WERI-Rb-1 (cell line): Measurements from ENCODE around the gene ASL.
"Not testable (repeated sequence)": the region's sequence is repeated elsewhere in the genome, so short reads cannot be mapped to it uniquely, and the experiment has no call there.

Experiments
- DNase-seq: peaks from one replicate; pipeline ENCODE4 v3.0.0-alpha.2; 2020
- H3K27ac ChIP-seq: fragments of 250-450 bp; sonication (Bioruptor Pico); 2 replicates; pipeline ENCODE4 v1.5.1; 2020; ENCODE audit warnings: mild to moderate bottlenecking, moderate library complexity
- H3K27me3 ChIP-seq: fragments of 250-450 bp; sonication (Bioruptor Pico); 2 replicates; pipeline ENCODE4 v1.5.1; 2021; ENCODE audit warnings: mild to moderate bottlenecking, low read depth, moderate library complexity; ENCODE audit not compliant: insufficient read depth, severe bottlenecking
- H3K36me3 ChIP-seq: fragments of 250-450 bp; sonication (Bioruptor Pico); 2 replicates; pipeline ENCODE4 v1.5.1; 2020; ENCODE audit warnings: mild to moderate bottlenecking, moderate library complexity
- H3K4me3 ChIP-seq: 2 replicates; pipeline ENCODE4 v1.5.1; 2011; ENCODE audit warnings: low read depth, mild to moderate bottlenecking, control low read depth, low read length
- H3K9me3 ChIP-seq: fragments of 250-450 bp; sonication (Bioruptor Pico); 2 replicates; pipeline ENCODE4 v1.5.1; 2021; ENCODE audit warnings: mild to moderate bottlenecking, moderate library complexity; ENCODE audit not compliant: severe bottlenecking
- CTCF ChIP-seq: IDR thresholded peaks from 2 replicates; pipeline ENCODE4 v1.5.1; 2011; ENCODE audit warnings: low read depth, mild to moderate bottlenecking, control low read depth, inconsistent platforms, low read length

ASL gene

DNA sequence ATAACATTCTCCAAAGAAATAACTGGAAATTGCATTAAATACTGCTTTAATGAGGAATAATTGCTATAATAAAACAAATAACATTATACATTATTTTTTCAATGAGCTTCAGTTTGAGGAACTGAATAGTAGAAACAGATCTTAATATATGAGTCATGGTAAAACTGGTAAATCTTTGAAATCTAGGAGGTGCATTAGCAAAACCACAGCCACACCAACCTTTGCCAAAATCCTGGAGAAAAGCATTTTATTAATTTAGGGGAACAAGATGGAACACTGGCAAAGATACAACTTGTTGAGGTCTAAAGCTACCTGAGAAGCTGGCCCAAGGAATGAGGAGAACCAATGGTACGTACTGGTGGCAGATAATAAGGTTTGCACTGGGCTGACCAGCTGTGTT, 5.4 kb upstream of the ASL start:
- Histone ChIP-seq H3K27ac (no peak overlapping the region), H3K9me3 (peaks cover 4% of the 10 kb centered on the region), H3K27me3 (no peaks in the 10 kb centered on the region), H3K4me3 (no peak overlapping the region), H3K36me3 (no peaks in the 10 kb centered on the region)
- no peak for TF ChIP-seq CTCF
- no peak for DNase-seq

DNA sequence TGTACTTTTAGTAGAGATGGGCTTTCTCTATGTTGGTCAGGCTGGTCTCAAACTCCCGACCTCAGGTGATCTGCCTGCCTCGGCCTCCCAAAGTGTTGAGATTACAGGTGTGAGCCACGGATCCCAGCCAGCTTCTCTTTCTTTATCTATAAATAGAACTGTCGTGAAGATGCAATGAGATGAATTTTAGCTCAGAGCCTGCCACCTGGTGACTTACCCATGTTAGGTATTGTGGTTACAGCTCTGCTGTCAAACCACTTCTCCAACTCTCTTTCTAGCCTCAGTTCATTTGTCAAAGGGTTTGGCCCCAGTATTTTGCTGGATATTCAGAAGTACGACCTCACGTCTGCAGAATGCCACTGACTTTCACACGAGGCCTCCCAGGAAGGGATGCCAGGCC, 3.4 kb upstream of the ASL start:
- not testable (repeated sequence) for H3K27ac ChIP-seq, H3K4me3 ChIP-seq, H3K9me3 ChIP-seq, H3K36me3 ChIP-seq, DNase-seq, H3K27me3 ChIP-seq

DNA sequence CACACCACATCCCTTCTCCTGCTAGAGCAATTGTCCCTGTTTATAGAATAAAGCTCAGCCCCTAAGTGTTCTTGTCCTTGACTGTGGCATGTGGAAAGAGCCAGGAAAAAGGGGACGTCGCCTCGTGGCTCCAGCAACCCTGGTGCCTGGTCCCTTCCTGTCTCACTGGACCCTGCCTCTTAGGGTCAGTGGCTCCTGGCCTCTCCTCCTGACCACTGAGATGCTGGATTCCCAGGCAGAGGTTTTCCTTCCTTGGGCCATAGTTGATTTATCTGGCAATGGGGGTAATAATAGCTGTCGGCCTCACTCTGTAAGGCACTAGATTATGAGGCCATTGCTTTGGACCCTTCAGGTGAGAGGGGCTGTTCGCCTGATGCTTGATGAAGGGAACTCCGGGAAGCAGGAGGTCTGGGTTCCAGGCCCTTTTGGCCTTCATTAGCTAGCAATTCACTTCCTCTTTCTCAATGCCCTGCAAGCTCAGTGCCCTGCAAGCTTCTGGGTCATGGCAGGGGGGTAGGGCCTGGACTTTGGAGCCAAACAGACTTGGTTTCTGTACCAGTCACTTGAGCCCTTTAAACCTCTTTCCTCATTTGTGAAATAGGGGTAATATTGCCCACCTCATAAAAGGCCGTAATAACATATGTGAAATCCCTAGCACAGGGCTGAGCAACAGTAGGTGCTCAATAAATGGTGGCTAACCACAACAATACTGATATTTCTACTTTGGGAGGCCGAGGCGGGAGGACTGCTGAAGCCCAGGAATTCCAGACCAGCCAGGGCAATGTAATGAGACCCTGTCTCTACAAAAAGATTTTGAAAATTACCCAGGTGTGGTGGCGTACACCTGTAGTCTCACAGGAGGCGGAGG, 1.1 kb downstream of the ASL start:
- no peak for DNase-seq
- no peak overlapping the region for H3K27ac ChIP-seq
- no peaks in the 10 kb centered on the region for H3K9me3 ChIP-seq
- H3K27me3 ChIP-seq, result no peaks in the 10 kb centered on the region
- H3K36me3 ChIP-seq, result peaks cover 7% of the 10 kb centered on the region
- no peak for TF ChIP-seq CTCF
- H3K4me3 ChIP-seq, result peak overlapping the region; percentile 77

- DNase-seq, result no peak
- no peaks in the 10 kb centered on the region for H3K27me3 ChIP-seq
- H3K9me3 ChIP-seq, result no peaks in the 10 kb centered on the region
- TF ChIP-seq CTCF, result no peak
- H3K4me3 ChIP-seq, result no peak overlapping the region
- peaks cover 7% of the 10 kb centered on the region for H3K36me3 ChIP-seq
- no peak overlapping the region for H3K27ac ChIP-seq
These were observed 2.4 kb downstream of the ASL start for GRCh38 chr7:66078067-66078466.

DNA sequence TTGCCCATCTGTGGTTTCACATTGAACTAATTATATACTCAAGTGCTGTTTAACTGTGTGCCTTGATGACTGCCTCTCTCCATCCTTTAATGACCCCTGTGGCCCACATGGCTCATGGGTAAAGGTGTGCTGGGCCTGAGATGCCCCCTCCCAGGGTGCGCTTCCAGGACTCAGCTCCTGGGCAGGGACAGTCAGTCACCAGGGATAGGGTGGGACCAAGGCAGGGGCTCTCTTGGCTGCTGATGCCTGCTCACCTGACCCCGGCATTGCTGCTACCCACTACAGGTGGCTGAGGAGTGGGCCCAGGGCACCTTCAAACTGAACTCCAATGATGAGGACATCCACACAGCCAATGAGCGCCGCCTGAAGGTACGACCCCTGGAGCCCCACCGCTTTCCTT, 6.5 kb downstream of the ASL start:
- no peak overlapping the region for H3K4me3 ChIP-seq
- peaks cover 7% of the 10 kb centered on the region for H3K36me3 ChIP-seq
- no peak for TF ChIP-seq CTCF
- H3K27ac ChIP-seq, result no peak overlapping the region
- no peaks in the 10 kb centered on the region for H3K9me3 ChIP-seq
- DNase-seq, result no peak
- H3K27me3 ChIP-seq, result no peaks in the 10 kb centered on the region

DNA sequence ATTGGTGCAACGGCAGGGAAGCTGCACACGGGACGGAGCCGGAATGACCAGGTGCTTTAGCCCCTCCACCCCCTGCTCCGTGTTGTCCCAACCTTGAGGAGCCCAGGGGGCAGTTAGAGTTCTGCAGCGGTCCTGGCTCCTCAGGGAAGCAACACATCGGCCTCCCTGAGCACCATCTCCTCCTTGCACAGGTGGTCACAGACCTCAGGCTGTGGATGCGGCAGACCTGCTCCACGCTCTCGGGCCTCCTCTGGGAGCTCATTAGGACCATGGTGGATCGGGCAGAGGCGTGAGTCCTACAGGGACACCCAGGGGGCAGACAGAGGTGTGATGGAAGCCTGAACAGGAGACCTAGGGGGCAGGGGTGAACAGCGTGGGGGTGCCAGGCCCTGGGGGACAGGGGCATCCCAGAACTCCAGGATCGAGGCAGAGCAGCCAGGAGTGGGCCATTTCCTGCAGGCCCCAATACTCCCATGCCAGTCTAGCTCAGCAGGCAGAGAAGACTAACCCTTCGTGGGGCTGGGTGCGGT, 7.3 kb downstream of the ASL start:
- no peaks in the 10 kb centered on the region for H3K27me3 ChIP-seq
- no peak for DNase-seq
- no peak for TF ChIP-seq CTCF
- H3K9me3 ChIP-seq, result no peaks in the 10 kb centered on the region
- H3K36me3 ChIP-seq, result peaks cover 7% of the 10 kb centered on the region
- no peak overlapping the region for H3K4me3 ChIP-seq
- no peak overlapping the region for H3K27ac ChIP-seq
